Measurements from ENCODE around the gene MRPL24. TPM values are rescaled to one million over a fixed set of nuclear protein-coding genes. Genes with fewer than 3 reads are reported as not detected.

Gene MRPL24
- total RNA-seq, 1 donor from 2014 or later = 92.1 TPM

- DNase-seq = no peak
- Histone ChIP-seq H3K4me1 (peaks cover 39% of the 10 kb centered on the region), H3K4me3 (peak overlapping the region; percentile 96), H3K27ac (replicated peaks) (peak overlapping the region; percentile 90), H3K27me3 (ENCODE audit: low read depth) (no peaks in the 10 kb centered on the region), H3K9me3 (replicated peaks) (no peaks in the 10 kb centered on the region), H3K36me3 (peaks cover 57% of the 10 kb centered on the region)
- intact Hi-C loops (cut with micrococcal nuclease) = no loop called here
- no peak for TF ChIP-seq CTCF (IDR thresholded peaks at IDR 0.05; ENCODE audit: borderline replicate concordance)
These were observed 599 bp downstream of the MRPL24 start for GRCh38 chr1:156740237-156740740.

GRCh38 chr1:156738916-156739315 lies 2.0 kb downstream of the MRPL24 start:
- DNase-seq = no peak
- intact Hi-C loops (cut with micrococcal nuclease) = no loop called here
- no peak for TF ChIP-seq CTCF (IDR thresholded peaks at IDR 0.05; ENCODE audit: borderline replicate concordance)
- peaks cover 52% of the 10 kb centered on the region for H3K36me3 ChIP-seq
- H3K27me3 ChIP-seq (ENCODE audit: low read depth) = no peaks in the 10 kb centered on the region
- H3K4me3 ChIP-seq = no peak overlapping the region
- peaks cover 26% of the 10 kb centered on the region for H3K4me1 ChIP-seq
- no peaks in the 10 kb centered on the region for H3K9me3 ChIP-seq (replicated peaks)
- no peak overlapping the region for H3K27ac ChIP-seq (replicated peaks)

GRCh38 chr1:156738407-156738806 lies 2.5 kb downstream of the MRPL24 start:
- Histone ChIP-seq H3K27ac (replicated peaks) (no peak overlapping the region), H3K36me3 (peaks cover 52% of the 10 kb centered on the region), H3K4me3 (no peak overlapping the region), H3K9me3 (replicated peaks) (no peaks in the 10 kb centered on the region), H3K27me3 (ENCODE audit: low read depth) (no peaks in the 10 kb centered on the region), H3K4me1 (peaks cover 24% of the 10 kb centered on the region)
- intact Hi-C loops (cut with micrococcal nuclease) = no loop called here
- DNase-seq = no peak
- no peak for TF ChIP-seq CTCF (IDR thresholded peaks at IDR 0.05; ENCODE audit: borderline replicate concordance)

GRCh38 chr1:156733989-156734584 lies 6.8 kb downstream of the MRPL24 start:
- DNase-seq = no peak
- H3K36me3 ChIP-seq = peaks cover 53% of the 10 kb centered on the region
- no peak for TF ChIP-seq CTCF (IDR thresholded peaks at IDR 0.05; ENCODE audit: borderline replicate concordance)

GRCh38 chr1:156728599-156729462 lies 12.1 kb downstream of the MRPL24 start, which contains the start of gene ISG20L2:
Gene ISG20L2, minus strand, starts transcription at chr1:156728766. Its CDS starts 1,114 bp downstream, at chr1:156727652.
- TF ChIP-seq CTCF (IDR thresholded peaks at IDR 0.05; ENCODE audit: borderline replicate concordance) = no peak
- intact Hi-C loops (cut with micrococcal nuclease) = no loop called here
- Histone ChIP-seq H3K4me1 (peaks cover 55% of the 10 kb centered on the region), H3K27ac (replicated peaks) (peak within 1 kb of the TSS; percentile 95), H3K36me3 (peaks cover 39% of the 10 kb centered on the region), H3K4me3 (peak within 1 kb of the TSS; percentile 72), H3K9me3 (replicated peaks) (no peaks in the 10 kb centered on the region), H3K27me3 (ENCODE audit: low read depth) (no peaks in the 10 kb centered on the region)
- peak; percentile 97 for DNase-seq

More at GRCh38 chr1:156733989-156734584, 6.8 kb downstream of the MRPL24 start:
- intact Hi-C loops (cut with micrococcal nuclease) = no loop called here
- Histone ChIP-seq H3K4me1 (peaks cover 10% of the 10 kb centered on the region), H3K27me3 (ENCODE audit: low read depth) (no peaks in the 10 kb centered on the region), H3K9me3 (replicated peaks) (no peaks in the 10 kb centered on the region), H3K4me3 (no peak overlapping the region), H3K27ac (replicated peaks) (no peak overlapping the region)
